HEK293T (cell line): ENCODE measurements around the gene GTPBP8.

Experiments
- CTCF ChIA-PET: fragments of 350-600 bp; formaldehyde crosslinking; extraction: SDS; loops from one replicate; lab custom pipeline; 2021; ENCODE audit warnings: antibody characterized with exemption, inconsistent platforms; lab: Yijun Ruan, JAX
- POLR2A ChIA-PET: fragments of 350-600 bp; formaldehyde crosslinking; extraction: SDS; loops from one replicate; lab custom pipeline; 2020; ENCODE audit warnings: antibody characterized with exemption, inconsistent platforms; lab: Yijun Ruan, JAX
- DNase-seq: peaks from one replicate; pipeline ENCODE4 v3.0.0; 2012; ENCODE audit warnings: mixed read lengths; ENCODE audit errors: extremely low spot score
- ARNT ChIP-seq: fragments of 450-650 bp; IDR thresholded peaks from 2 replicates; pipeline ENCODE4 v1.6.1; 2017; ENCODE audit warnings: mild to moderate bottlenecking
- BHLHE40 ChIP-seq: fragments of 450-650 bp; IDR thresholded peaks from 2 replicates; pipeline ENCODE4 v1.6.1; 2016; ENCODE audit warnings: mild to moderate bottlenecking, moderate library complexity, borderline replicate concordance
- CTBP1 ChIP-seq: fragments of 450-650 bp; IDR thresholded peaks from 2 replicates; pipeline ENCODE4 v1.6.1; 2016; ENCODE audit warnings: borderline replicate concordance
- ELF4 ChIP-seq: fragments of 450-650 bp; IDR thresholded peaks from 2 replicates; pipeline ENCODE4 v1.6.1; 2017; ENCODE audit warnings: antibody characterized with exemption
- FOXA1 ChIP-seq: fragments of 450-650 bp; IDR thresholded peaks from 2 replicates; pipeline ENCODE4 v1.6.1; 2016; ENCODE audit warnings: mild to moderate bottlenecking
- FOXK2 ChIP-seq: fragments of 450-650 bp; IDR thresholded peaks from 2 replicates; pipeline ENCODE4 v1.6.1; 2016; ENCODE audit warnings: mild to moderate bottlenecking
- FOXM1 ChIP-seq: fragments of 450-650 bp; IDR thresholded peaks from 2 replicates; pipeline ENCODE4 v1.6.1; 2017; ENCODE audit warnings: mild to moderate bottlenecking, borderline replicate concordance
- HDGF ChIP-seq: fragments of 450-650 bp; IDR thresholded peaks from 2 replicates; pipeline ENCODE4 v1.6.1; 2017; ENCODE audit warnings: antibody characterized with exemption, borderline replicate concordance
- L3MBTL2 ChIP-seq: fragments of 450-650 bp; conservative IDR thresholded peaks from 2 replicates; pipeline ENCODE4 v1.6.1; 2016; ENCODE audit warnings: mild to moderate bottlenecking
- LEF1 ChIP-seq: fragments of 450-650 bp; IDR thresholded peaks from 2 replicates; pipeline ENCODE4 v1.6.1; 2017; ENCODE audit warnings: mild to moderate bottlenecking, borderline replicate concordance
- NFRKB ChIP-seq: fragments of 450-650 bp; IDR thresholded peaks from 2 replicates; pipeline ENCODE4 v1.6.1; 2016; ENCODE audit warnings: mild to moderate bottlenecking, moderate library complexity
- PKNOX1 ChIP-seq: fragments of 450-650 bp; IDR thresholded peaks from 2 replicates; pipeline ENCODE4 v1.6.1; 2016
- SP1 ChIP-seq: fragments of 450-650 bp; IDR thresholded peaks from 2 replicates; pipeline ENCODE4 v1.6.1; 2017
- SUZ12 ChIP-seq: fragments of 450-650 bp; IDR thresholded peaks from 2 replicates; pipeline ENCODE4 v1.6.1; 2016; ENCODE audit warnings: mild to moderate bottlenecking
- TARDBP ChIP-seq: fragments of 450-650 bp; IDR thresholded peaks from 2 replicates; pipeline ENCODE4 v1.6.1; 2016
- ZNF384 ChIP-seq: fragments of 450-650 bp; IDR thresholded peaks from 2 replicates; pipeline ENCODE4 v1.6.1; 2016

GTPBP8 gene

DNA sequence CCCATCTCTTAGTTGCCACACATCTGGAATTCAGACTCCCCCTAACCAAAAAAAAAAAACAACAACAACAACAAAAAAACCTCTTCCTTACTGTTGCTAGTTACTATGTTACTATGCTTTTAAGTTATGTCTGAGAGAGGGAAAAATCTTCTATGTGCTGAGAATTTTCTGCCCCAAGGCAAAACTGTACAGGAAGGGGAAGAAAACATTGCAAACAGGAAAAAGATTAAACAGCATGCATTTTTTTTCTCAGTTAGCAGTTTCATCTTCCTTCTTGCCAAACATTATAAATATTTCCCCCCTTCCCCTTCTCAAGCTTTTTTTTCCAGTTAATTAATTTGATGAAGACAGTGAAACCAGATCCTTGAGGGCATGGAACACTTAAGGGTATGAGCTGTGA is 14.8 kb upstream of the GTPBP8 start:
- ChIA-PET CTCF (no interaction called here), POLR2A (no interaction called here)
- TF ChIP-seq NFRKB, result no peak
- TF ChIP-seq ZNF384, result no peak
- TF ChIP-seq ELF4, result no peak
- TF ChIP-seq SP1, result no peak
- TF ChIP-seq FOXK2, result no peak
- TF ChIP-seq PKNOX1, result no peak
- no peak for TF ChIP-seq FOXM1
- TF ChIP-seq ARNT, result no peak
- TF ChIP-seq LEF1, result no peak
- no peak for DNase-seq

- TF ChIP-seq FOXK2, result no peak
- TF ChIP-seq NFRKB, result no peak
- TF ChIP-seq L3MBTL2, result no peak
- TF ChIP-seq FOXM1, result no peak
- TF ChIP-seq TARDBP, result no peak
- TF ChIP-seq FOXA1, result no peak
- TF ChIP-seq CTBP1, result no peak
- POLR2A ChIA-PET, result no interaction called here
- no peak for DNase-seq
- CTCF ChIA-PET, result no interaction called here
Measured at GRCh38 chr3:112976953-112977352, 13.8 kb upstream of the GTPBP8 start.

DNA sequence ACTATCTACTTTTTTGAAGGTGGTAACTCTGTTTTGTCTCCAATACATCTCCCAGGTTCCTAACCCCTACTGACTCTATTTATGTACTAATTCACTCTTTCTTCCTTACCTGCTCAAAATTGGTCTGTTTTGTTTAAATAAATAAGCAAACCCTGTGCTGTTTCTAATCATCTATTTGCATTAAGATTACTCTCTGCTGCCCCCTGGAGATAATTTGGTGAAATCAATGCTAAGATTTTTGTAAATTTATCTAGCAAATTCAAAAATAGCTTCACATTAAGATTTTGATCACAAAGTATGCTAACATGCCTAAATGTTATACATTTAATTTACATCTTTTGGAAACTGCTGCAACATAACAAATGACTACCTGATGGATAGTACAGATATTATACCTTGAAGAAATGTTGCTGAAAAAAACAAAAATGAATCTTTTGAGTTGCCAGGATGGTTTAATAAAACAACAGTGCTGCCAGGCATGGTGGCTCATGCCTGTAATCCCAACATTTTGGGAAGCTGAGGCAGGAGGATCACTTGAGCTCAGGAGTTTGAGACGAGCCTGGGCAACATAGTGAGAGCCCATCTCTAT is 11.4 kb upstream of the GTPBP8 start:
- ChIA-PET CTCF (interaction anchor here (0.6 to 1.4 kb wide), 7 partner anchors 11 to 401 kb away, joined by 3 to 7 read pairs (median 4); no protein-coding TSS in a partner anchor), POLR2A (interaction anchor here (1.2 kb wide), 1 partner anchor 11 kb away, joined by 6 read pairs; the partner anchor contains the start of gene GTPBP8)
- TF ChIP-seq ARNT (no peak), PKNOX1 (no peak), L3MBTL2 (no peak), SUZ12 (no peak), TARDBP (no peak), FOXA1 (no peak), ELF4 (no peak), NFRKB (no peak), FOXM1 (no peak), HDGF (no peak), BHLHE40 (no peak), ZNF384 (no peak), LEF1 (no peak), SP1 (no peak), CTBP1 (no peak), FOXK2 (no peak)
- DNase-seq, result peak; percentile 15

DNA sequence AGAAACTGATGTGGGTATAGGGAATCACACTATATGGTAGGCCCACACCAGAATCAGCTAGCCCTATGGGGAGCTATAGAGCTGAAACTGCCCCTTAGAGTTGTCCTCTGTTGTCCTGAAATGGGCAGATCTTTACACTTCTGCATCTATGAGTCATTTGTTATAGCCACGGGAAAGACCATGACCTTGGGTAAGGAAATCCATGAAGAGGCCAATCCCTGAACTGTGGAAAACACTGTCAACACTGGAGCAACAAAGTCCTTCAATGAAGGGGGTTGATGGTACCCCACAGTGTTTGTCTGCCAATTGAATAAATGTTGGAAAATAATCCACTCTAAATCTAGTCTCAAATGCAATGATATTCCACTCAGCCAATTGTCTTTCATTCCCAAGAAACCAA is 10.7 kb upstream of the GTPBP8 start:
- POLR2A ChIA-PET, result no interaction called here
- DNase-seq, result no peak
- TF ChIP-seq L3MBTL2 (no peak), FOXM1 (no peak), CTBP1 (no peak), PKNOX1 (no peak), FOXK2 (no peak), HDGF (no peak), SUZ12 (no peak)
- CTCF ChIA-PET, result interaction anchor here (0.9 to 1.6 kb wide), 2 partner anchors 332 to 338 kb away, joined by 3 to 4 read pairs; no protein-coding TSS in a partner anchor

DNA sequence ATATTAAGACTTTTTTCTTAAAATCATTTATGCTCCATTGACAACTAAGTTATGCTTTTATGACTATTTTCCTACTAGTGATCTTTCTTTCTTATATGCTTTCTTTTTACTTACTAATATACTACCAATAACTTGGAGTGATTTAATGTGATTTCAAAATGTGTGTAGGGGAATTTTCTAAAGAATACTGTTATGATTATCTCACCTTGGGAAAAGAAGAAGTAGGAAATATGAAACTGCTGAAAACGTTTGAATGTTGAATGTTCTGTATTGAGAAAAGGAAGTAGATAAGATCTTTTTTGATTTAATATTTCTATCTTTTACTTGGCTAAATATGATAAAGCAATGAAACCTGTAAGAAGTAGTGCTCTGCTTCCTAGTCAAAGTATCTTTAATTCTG is 8.1 kb upstream of the GTPBP8 start:
- POLR2A ChIA-PET, result no interaction called here
- CTCF ChIA-PET, result interaction anchor here (0.8 kb wide), 1 partner anchor 34 kb away, joined by 3 read pairs; no protein-coding TSS in a partner anchor
- no peak for DNase-seq
- TF ChIP-seq NFRKB (no peak), FOXM1 (no peak), SP1 (no peak), HDGF (no peak), TARDBP (no peak)

GRCh38 chr3:112984485-112984884 is 6.3 kb upstream of the GTPBP8 start:
- no peak for TF ChIP-seq SUZ12
- no peak for TF ChIP-seq ARNT
- no peak for TF ChIP-seq FOXA1
- TF ChIP-seq NFRKB, result no peak
- TF ChIP-seq BHLHE40, result no peak
- TF ChIP-seq HDGF, result no peak
- no peak for TF ChIP-seq FOXM1
- no peak for TF ChIP-seq TARDBP
- TF ChIP-seq L3MBTL2, result no peak
- no peak for TF ChIP-seq CTBP1
- TF ChIP-seq FOXK2, result no peak
- no peak for TF ChIP-seq ELF4
- TF ChIP-seq ZNF384, result no peak
- no peak for TF ChIP-seq LEF1
- no peak for DNase-seq
- CTCF ChIA-PET, result no interaction called here
- POLR2A ChIA-PET, result no interaction called here
